IMR-90 (cell line): Measurements from ENCODE around the gene RPS27A. TPM values are rescaled to one million over a fixed set of nuclear protein-coding genes. Genes with fewer than 3 reads are reported as not detected.
"Not testable (repeated sequence)": the region's sequence is repeated elsewhere in the genome, so short reads cannot be mapped to it uniquely, and the experiment has no call there.

Source experiments
- ATAC-seq: fragments of 200-7000 bp; cut with Tn5 transposase; 2 replicates; pipeline ENCODE4 v1.9.1; 2020; ENCODE audit warnings: low read depth, mild to moderate bottlenecking, moderate library complexity
- BruUV-seq: library from RNA; stranded (reverse); fragments of 400-500 nt; replicated peaks from 2 replicates; lab custom pipeline; 2021; lab: Mats Ljungman, UMichigan
- CTCF ChIA-PET: fragments of 300-600 bp; formaldehyde crosslinking; extraction: SDS; loops from one replicate; lab custom pipeline; 2021; ENCODE audit warnings: antibody characterized with exemption; lab: Yijun Ruan, JAX
- POLR2A ChIA-PET: fragments of 300-600 bp; sonication (Branson Sonifier 250); formaldehyde crosslinking; loops from one replicate; lab custom pipeline; 2022; ENCODE audit warnings: antibody characterized with exemption; ENCODE audit not compliant: unreplicated experiment; lab: Charles Lee
- DNase-seq: peaks from one replicate; pipeline ENCODE4 v3.0.0; 2013
- H2AFZ ChIP-seq: replicated peaks from 2 replicates; pipeline ENCODE3; 2013; ENCODE audit warnings: low read length, mild to moderate bottlenecking; ENCODE audit not compliant: poor library complexity
- H2AK5ac ChIP-seq: 2 replicates; pipeline ENCODE4 v1.6.1; 2013; ENCODE audit warnings: low read depth, low read length, inconsistent platforms
- H2AK9ac ChIP-seq: replicated peaks from 2 replicates; pipeline ENCODE3; 2013; ENCODE audit warnings: mild to moderate bottlenecking, low read depth, low read length, moderate library complexity; ENCODE audit not compliant: poor library complexity
- H2BK120ac ChIP-seq: 2 replicates; pipeline ENCODE4 v1.6.1; 2013; ENCODE audit warnings: low read depth, low read length, inconsistent platforms
- H2BK15ac ChIP-seq: 3 replicates; pipeline ENCODE4 v1.6.1; 2013; ENCODE audit warnings: low read depth, low read length, inconsistent platforms
- H2BK20ac ChIP-seq: 2 replicates; pipeline ENCODE4 v1.6.1; 2013; ENCODE audit warnings: low read depth, mild to moderate bottlenecking, inconsistent platforms, low read length, moderate library complexity
- H2BK5ac ChIP-seq: 2 replicates; pipeline ENCODE4 v1.6.1; 2013; ENCODE audit warnings: mild to moderate bottlenecking, low read depth, low read length, inconsistent platforms; ENCODE audit not compliant: poor library complexity, severe bottlenecking
- H3K14ac ChIP-seq: replicated peaks from 2 replicates; pipeline ENCODE4 v1.6.1; 2013; ENCODE audit warnings: low read depth, low read length, inconsistent platforms
- H3K18ac ChIP-seq: 2 replicates; pipeline ENCODE4 v1.6.1; 2013; ENCODE audit warnings: low read depth, low read length, control low read depth
- H3K23ac ChIP-seq: 2 replicates; pipeline ENCODE4 v1.6.1; 2013; ENCODE audit warnings: low read depth, low read length, inconsistent platforms
- H3K27ac ChIP-seq: 2 replicates; pipeline ENCODE4 v1.5.1; 2013; ENCODE audit warnings: mild to moderate bottlenecking, control low read depth, low read length; ENCODE audit not compliant: insufficient read depth
- H3K27me3 ChIP-seq: 2 replicates; pipeline ENCODE4 v1.6.1; 2013; ENCODE audit warnings: low read length; ENCODE audit not compliant: control insufficient read depth, insufficient read depth
- H3K36me3 ChIP-seq: 2 replicates; pipeline ENCODE4 v1.6.1; 2013; ENCODE audit warnings: low read length, mixed read lengths; ENCODE audit not compliant: control insufficient read depth, insufficient read depth
- H3K4ac ChIP-seq: 2 replicates; pipeline ENCODE4 v1.6.1; 2013; ENCODE audit warnings: low read depth, low read length, inconsistent platforms
- H3K4me1 ChIP-seq: 2 replicates; pipeline ENCODE4 v1.6.1; 2013; ENCODE audit warnings: low read length, mixed read lengths; ENCODE audit not compliant: control insufficient read depth, insufficient read depth
- H3K4me2 ChIP-seq: 2 replicates; pipeline ENCODE4 v1.6.1; 2013; ENCODE audit warnings: low read depth, mild to moderate bottlenecking, control low read depth, low read length, moderate library complexity
- H3K4me3 ChIP-seq: 2 replicates; pipeline ENCODE4 v1.5.1; 2013; ENCODE audit warnings: low read depth, mild to moderate bottlenecking, control low read depth, low read length, moderate library complexity; ENCODE audit not compliant: insufficient read depth
- H3K56ac ChIP-seq: 2 replicates; pipeline ENCODE4 v1.6.1; 2013; ENCODE audit warnings: low read length, inconsistent platforms; ENCODE audit not compliant: insufficient read depth; ENCODE audit errors: extremely low read depth
- H3K79me1 ChIP-seq, 2 experiments: 2 replicates each; pipeline ENCODE4 v1.6.1; 2013; ENCODE audit warnings: low read length in 2 of 2, inconsistent platforms in 1 of 2, low read depth in 1 of 2
- H3K9ac ChIP-seq: 2 replicates; pipeline ENCODE4 v1.6.1; 2013; ENCODE audit warnings: low read depth, low read length, control low read depth
- H3K9me1 ChIP-seq: 2 replicates; pipeline ENCODE4 v1.6.1; 2013; ENCODE audit warnings: low read length, inconsistent platforms; ENCODE audit not compliant: insufficient read depth
- H3K9me3 ChIP-seq: 2 replicates; pipeline ENCODE4 v1.6.1; 2013; ENCODE audit warnings: low read length; ENCODE audit not compliant: control insufficient read depth, insufficient read depth
- H4K20me1 ChIP-seq: 2 replicates; pipeline ENCODE4 v1.6.1; 2013; ENCODE audit warnings: low read length, inconsistent platforms; ENCODE audit not compliant: insufficient read depth
- H4K5ac ChIP-seq: 2 replicates; pipeline ENCODE4 v1.6.1; 2013; ENCODE audit warnings: mild to moderate bottlenecking, low read depth, low read length, control low read depth
- H4K8ac ChIP-seq, 2 experiments: 2 replicates each; pipeline ENCODE4 v1.6.1; 2013; ENCODE audit warnings: low read depth in 2 of 2, low read length in 2 of 2, control low read depth in 1 of 2, inconsistent platforms in 1 of 2
- H4K91ac ChIP-seq: 2 replicates; pipeline ENCODE4 v1.6.1; 2013; ENCODE audit warnings: low read depth, low read length, inconsistent platforms; ENCODE audit not compliant: insufficient read depth
- CEBPB ChIP-seq: IDR thresholded peaks from 2 replicates; pipeline ENCODE4 v1.6.1; 2012; ENCODE audit warnings: low read depth, low read length, improper control_type of control experiment
- USF2 ChIP-seq: fragments of 150-350 bp; IDR thresholded peaks from 2 replicates; pipeline ENCODE4 v1.6.1; 2017; ENCODE audit warnings: mild to moderate bottlenecking, antibody characterized with exemption, low read length, low read depth
- WGBS, 2 experiments: methylation state at CpG; one replicate each; pipeline versions ENCODE4 v1.1.5 to v1.1.7; 2013; ENCODE audit warnings: missing lambda C conversion rate in 2 of 2; ENCODE audit not compliant: insufficient read length in 1 of 2; ENCODE audit errors: extremely low coverage in 2 of 2; 5-methylcytosine and 5-hydroxymethylcytosine counted together
- dilution Hi-C: fragments of 300-500 bp; cut with HindIII; formaldehyde crosslinking; loops from one replicate; pipeline ENCODE4 v1.14.3; 2018; ENCODE audit warnings: low sequenced_read_pairs; ENCODE audit not compliant: unreplicated experiment
- in situ Hi-C: fragments of 300-500 bp; cut with MboI; formaldehyde crosslinking; loops from 3 replicates; pipeline ENCODE4 v1.14.3; 2019; ENCODE audit warnings: low sequenced_read_pairs, inconsistent platforms, mixed read lengths
- intact Hi-C: fragments of 100-400 bp; cut with micrococcal nuclease; formaldehyde crosslinking; loops from 2 replicates; pipeline ENCODE4 v1.10.0; 2022
- polyA plus RNA-seq, 3 experiments: library from polyadenylated mRNA; depleted of rRNA; stranded (reverse); fragments of >200 nt; gene quantifications; 2 replicates each; pipeline ENCODE4 v1.2.3, GENCODE V29; 2012; ENCODE audit warnings: low replicate concordance in 1 of 3
- total RNA-seq: library from RNA; depleted of rRNA; stranded (reverse); fragments of >200 nt; gene quantifications from 2 replicates; pipeline ENCODE4 v1.2.3, GENCODE V29; 2012

RPS27A gene
- total and polyA plus RNA-seq, 2 of the 4 experiments (the other 2 are of a cell fraction): 496 to 1,421 TPM

- in situ Hi-C loops (no loop called here), intact Hi-C loops (no loop called here), dilution Hi-C loops (no loop called here)
- H2AK5ac ChIP-seq: no peak overlapping the region
- no peak overlapping the region for H3K4me2 ChIP-seq
- peaks cover 4% of the 10 kb centered on the region; the same call in 1 of the 2 replicates for H3K36me3 ChIP-seq
- H3K27me3 ChIP-seq: no peaks in the 10 kb centered on the region
- peaks cover 5% of the 10 kb centered on the region; the same call in 1 of the 2 replicates for H3K9me1 ChIP-seq
- 85% methylated on average over 6 of the region's 19 CpGs; no CpG with 5 or more reads in 1 of the 2 experiments for WGBS, 2 experiments
- no peak overlapping the region for H3K9ac ChIP-seq
- no peak overlapping the region for H2BK5ac ChIP-seq
- POLR2A ChIA-PET: no interaction called here
- no peak overlapping the region for H3K23ac ChIP-seq
- BruUV-seq: no TSS peak
- no peak overlapping the region for H3K18ac ChIP-seq
- no peak overlapping the region for H2BK20ac ChIP-seq
- ATAC-seq (no peak), DNase-seq (no peak)
- H2AFZ ChIP-seq: no peak overlapping the region
- H4K8ac ChIP-seq: no peak overlapping the region
- H2BK15ac ChIP-seq: no peak overlapping the region
- no peak overlapping the region for H3K14ac ChIP-seq
- no peak overlapping the region for H3K56ac ChIP-seq
- H3K4ac ChIP-seq: no peak overlapping the region
- peaks cover 6% of the 10 kb centered on the region for H3K4me1 ChIP-seq
- no peak overlapping the region for H3K27ac ChIP-seq
- TF ChIP-seq USF2 (0 out of 2 replicates have a peak, but pooled peaks have one; percentile 9), CEBPB (no peak)
- no peak overlapping the region for H2AK9ac ChIP-seq
- no peak overlapping the region for H4K91ac ChIP-seq
- H3K9me3 ChIP-seq: no peaks in the 10 kb centered on the region
- no peak overlapping the region for H4K5ac ChIP-seq
- CTCF ChIA-PET: no interaction called here
- H3K79me1 ChIP-seq: peaks cover 14 to 63% of the 10 kb centered on the region in 2 experiments
- H2BK120ac ChIP-seq: no peak overlapping the region
- H4K20me1 ChIP-seq: no peaks in the 10 kb centered on the region
- no peak overlapping the region for H3K4me3 ChIP-seq
These were observed 6.9 kb upstream of the RPS27A start for GRCh38 chr2:55225481-55226020.

- H3K36me3 ChIP-seq, dilution Hi-C loops, H2BK15ac ChIP-seq, H3K23ac ChIP-seq, H4K5ac ChIP-seq, CTCF ChIA-PET, H3K18ac ChIP-seq, H3K9ac ChIP-seq, H3K56ac ChIP-seq, intact Hi-C loops, H3K9me3 ChIP-seq, H3K4ac ChIP-seq, H2AK5ac ChIP-seq, H3K27ac ChIP-seq, H4K20me1 ChIP-seq, BruUV-seq, in situ Hi-C loops, H3K9me1 ChIP-seq, H2BK120ac ChIP-seq, H3K4me1 ChIP-seq, H2AK9ac ChIP-seq, H4K91ac ChIP-seq, H3K4me3 ChIP-seq, H2AFZ ChIP-seq, H3K27me3 ChIP-seq: not testable (repeated sequence)
- 0 out of 2 replicates have a peak overlapping the region, but pooled peaks have one; percentile 30 for H3K14ac ChIP-seq
- peak overlapping the region in 1 of 2 experiments; percentile 65; a peak in 1 of 4 replicates for H4K8ac ChIP-seq
- H2BK20ac ChIP-seq: peak overlapping the region; percentile 24; the same call in 1 of the 2 replicates
- peaks cover 12 to 70% of the 10 kb centered on the region in 2 experiments for H3K79me1 ChIP-seq
- 0 out of 2 replicates have a peak, but pooled peaks have one; percentile 2 for ATAC-seq
- WGBS, 2 experiments: no CpG with 5 or more reads among the region's 7 CpGs
- DNase-seq: peak; percentile 62
- POLR2A ChIA-PET: interaction anchor here (0.7 kb wide), 1 partner anchor 37 kb away, joined by 6 read pairs; no protein-coding TSS in a partner anchor
- peak overlapping the region; percentile 44 for H2BK5ac ChIP-seq
- peak overlapping the region; percentile 39; the same call in 1 of the 2 replicates for H3K4me2 ChIP-seq
These were observed 4.9 kb upstream of the RPS27A start for GRCh38 chr2:55227437-55228225.
